A549 (cell line): ENCODE results near the gene MAML3. TPM values are rescaled to one million over a fixed set of nuclear protein-coding genes. Genes with fewer than 3 reads are reported as not detected.

Experiments
- ATAC-seq, 2 experiments: fragments of 200-7000 bp in 1 of 2; fragments of >200 bp in 1 of 2; cut with Nextera tagmentation in 1 of 2; cut with Tn5 transposase in 1 of 2; 3 replicates each; pipeline versions ENCODE4 v1.8.0 to v1.9.1; 2018 to 2020; ENCODE audit warnings: mild to moderate bottlenecking in 1 of 2, moderate library complexity in 1 of 2
- CTCF ChIA-PET: fragments of 300-600 bp; sonication (Branson Sonifier 250); formaldehyde crosslinking; extraction: SDS; loops from one replicate; lab custom pipeline; 2021; ENCODE audit warnings: antibody characterized with exemption, inconsistent platforms; lab: Yijun Ruan, JAX
- POLR2A ChIA-PET: fragments of 350-600 bp; formaldehyde crosslinking; extraction: SDS; loops from one replicate; lab custom pipeline; 2021; ENCODE audit warnings: antibody characterized with exemption, inconsistent platforms; lab: Yijun Ruan, JAX
- DNase-seq, 2 experiments: peaks; one replicate each; pipeline versions ENCODE4 v3.0.0 to v3.0.0-alpha.2; 2011 to 2016; ENCODE audit warnings: low read depth in 1 of 2, low spot score in 1 of 2
- FAIRE-seq: peaks from 2 replicates; lab custom pipeline; 2011; peaks lifted over from hg19 to GRCh38; lab: Jason Lieb, UNC
- H3K27ac ChIP-seq, 2 experiments: fragments of >200 bp; sonication (Bioruptor Twin); formaldehyde crosslinking; 3 replicates each; pipeline ENCODE4 v1.5.1; 2016 to 2017
- H3K4me1 ChIP-seq: fragments of >200 bp; sonication (Bioruptor Twin); formaldehyde crosslinking; 3 replicates; pipeline ENCODE4 v1.6.1; 2016
- H3K4me2 ChIP-seq: fragments of >200 bp; sonication (Bioruptor Twin); formaldehyde crosslinking; 3 replicates; pipeline ENCODE4 v1.6.1; 2016
- H3K4me3 ChIP-seq: fragments of >200 bp; sonication (Bioruptor Twin); formaldehyde crosslinking; 3 replicates; pipeline ENCODE4 v1.5.1; 2016
- H3K9me3 ChIP-seq: fragments of >200 bp; sonication (Bioruptor Twin); formaldehyde crosslinking; 3 replicates; pipeline ENCODE4 v1.6.1; 2016
- BCL3 ChIP-seq: fragments of >200 bp; sonication (Bioruptor Twin); formaldehyde crosslinking; IDR thresholded peaks from 3 replicates; pipeline ENCODE4 v1.6.1; 2016
- BHLHE40 ChIP-seq: IDR thresholded peaks from 2 replicates; pipeline ENCODE4 v1.6.1; 2012; ENCODE audit warnings: low read depth, low read length, inconsistent platforms
- CHD4 ChIP-seq: fragments of 200-600 bp; sonication (generic); IDR thresholded peaks from 2 replicates; pipeline ENCODE4 v1.6.1; 2016; ENCODE audit warnings: antibody characterized with exemption, mild to moderate bottlenecking, borderline replicate concordance
- EHF ChIP-seq: fragments of 250-450 bp; sonication (Bioruptor Pico); IDR thresholded peaks from 2 replicates; pipeline ENCODE4 v1.5.0; 2020; ENCODE audit warnings: mild to moderate bottlenecking
- ELK1 ChIP-seq: fragments of 150-350 bp; IDR thresholded peaks from 2 replicates; pipeline ENCODE4 v1.6.1; 2014; ENCODE audit warnings: low read depth, mild to moderate bottlenecking, low read length
- ESRRA ChIP-seq: fragments of 150-350 bp; IDR thresholded peaks from 2 replicates; pipeline ENCODE4 v1.6.1; 2014; ENCODE audit warnings: mild to moderate bottlenecking, low read length, borderline replicate concordance
- FOSB ChIP-seq: fragments of 250-450 bp; sonication (Bioruptor Pico); IDR thresholded peaks from 2 replicates; pipeline ENCODE4 v1.5.0; 2020; ENCODE audit warnings: mild to moderate bottlenecking, moderate library complexity
- FOXS1 ChIP-seq: fragments of 250-450 bp; sonication (Bioruptor Pico); IDR thresholded peaks from 2 replicates; pipeline ENCODE4 v1.5.0; 2020; ENCODE audit warnings: mild to moderate bottlenecking, moderate library complexity
- HEYL ChIP-seq: fragments of 250-450 bp; sonication (Bioruptor Pico); IDR thresholded peaks from 2 replicates; pipeline ENCODE4 v1.8.0; 2021; ENCODE audit warnings: mild to moderate bottlenecking, moderate library complexity
- HMGXB4 ChIP-seq: fragments of 250-450 bp; sonication (Bioruptor Pico); IDR thresholded peaks from 2 replicates; pipeline ENCODE4 v1.5.0; 2021; ENCODE audit warnings: mild to moderate bottlenecking, moderate library complexity, borderline replicate concordance
- HOXB5 ChIP-seq: fragments of 250-450 bp; sonication (Bioruptor Pico); IDR thresholded peaks from 2 replicates; pipeline ENCODE4 v1.5.0; 2020; ENCODE audit warnings: mild to moderate bottlenecking, moderate library complexity
- JUN ChIP-seq, 2 experiments: fragments of >200 bp; sonication (Bioruptor Twin); formaldehyde crosslinking; IDR thresholded peaks; 2 replicates in 1 of 2; 3 replicates in 1 of 2; pipeline ENCODE4 v1.6.1; 2016 to 2017
- KDM5A ChIP-seq: fragments of 200-600 bp; sonication (generic); IDR thresholded peaks from 2 replicates; pipeline ENCODE4 v1.6.1; 2016; ENCODE audit warnings: antibody characterized with exemption, mild to moderate bottlenecking
- MAX ChIP-seq: IDR thresholded peaks from 2 replicates; pipeline ENCODE4 v1.6.1; 2012
- NPAS2 ChIP-seq: fragments of 250-450 bp; sonication (Bioruptor Pico); IDR thresholded peaks from 2 replicates; pipeline ENCODE4 v1.8.0; 2022; ENCODE audit warnings: mild to moderate bottlenecking, moderate library complexity, borderline replicate concordance
- NR3C1 ChIP-seq: fragments of >200 bp; sonication (Bioruptor Twin); formaldehyde crosslinking; IDR thresholded peaks from 3 replicates; pipeline ENCODE4 v1.6.1; 2017
- PBX3 ChIP-seq: IDR thresholded peaks from 2 replicates; pipeline ENCODE4 v1.6.1; 2012
- POLR2AphosphoS2 ChIP-seq: conservative IDR thresholded peaks from 2 replicates; pipeline ENCODE4 v1.6.1; 2012; ENCODE audit warnings: low read length, improper control_type of control experiment, inconsistent platforms
- RAD21 ChIP-seq, 2 experiments: fragments of >200 bp in 1 of 2; sonication (Bioruptor Twin) in 1 of 2; formaldehyde crosslinking in 1 of 2; IDR thresholded peaks in 1 of 2; conservative IDR thresholded peaks in 1 of 2; 2 replicates in 1 of 2; 3 replicates in 1 of 2; pipeline ENCODE4 v1.6.1; 2012 to 2018; ENCODE audit warnings: inconsistent platforms in 1 of 2
- RARB ChIP-seq: fragments of 250-450 bp; sonication (Bioruptor Pico); IDR thresholded peaks from 2 replicates; pipeline ENCODE4 v1.8.0; 2021; ENCODE audit warnings: mild to moderate bottlenecking, moderate library complexity
- RCOR1 ChIP-seq: fragments of 150-350 bp; IDR thresholded peaks from 2 replicates; pipeline ENCODE4 v1.6.1; 2014; ENCODE audit warnings: antibody characterized with exemption, low read length, low read depth
- REST ChIP-seq: fragments of 200-600 bp; sonication (generic); IDR thresholded peaks from 2 replicates; pipeline ENCODE4 v1.6.1; 2016; ENCODE audit warnings: antibody characterized with exemption, mild to moderate bottlenecking, moderate library complexity
- RNF2 ChIP-seq: fragments of 200-600 bp; sonication (generic); IDR thresholded peaks from 2 replicates; pipeline ENCODE4 v1.6.1; 2016; ENCODE audit warnings: low read depth, mild to moderate bottlenecking, antibody characterized with exemption, moderate library complexity, borderline replicate concordance
- TFCP2L1 ChIP-seq: fragments of 250-450 bp; sonication (Bioruptor Pico); IDR thresholded peaks from 2 replicates; pipeline ENCODE4 v1.5.0; 2021; ENCODE audit warnings: mild to moderate bottlenecking
- ZNF302 ChIP-seq: fragments of 250-450 bp; sonication (Bioruptor Pico); IDR thresholded peaks from 2 replicates; pipeline ENCODE4 v1.9.0; 2021; ENCODE audit warnings: inconsistent platforms, mild to moderate bottlenecking, moderate library complexity
- WGBS: methylation state at CpG from one replicate; pipeline ENCODE4 v1.1.6; 2017; ENCODE audit errors: missing lambda C conversion rate; 5-methylcytosine and 5-hydroxymethylcytosine counted together
- polyA plus RNA-seq, 4 experiments: library from polyadenylated mRNA; depleted of rRNA in 3 of 4; stranded (reverse); fragments of >200 nt; fragmentation: RNase III in 1 of 4; extraction: RNeasy Plus Mini Kit Qiagen cat#74134 plus additional on column Dnase treatment in 1 of 4; gene quantifications; 2 replicates in 3 of 4; 3 replicates in 1 of 4; pipeline ENCODE4 v1.2.3, GENCODE V29; 2011 to 2017

Gene MAML3
- polyA plus RNA-seq, 2 of the 4 experiments (the other 2 are of a cell fraction) = 9.0 to 22.2 TPM

- Histone ChIP-seq H3K27ac (no peak overlapping the region), H3K4me2 (no peak overlapping the region), H3K4me1 (peaks cover under 1% of the 10 kb centered on the region; the same call in 2 of the 3 replicates), H3K4me3 (no peak overlapping the region)
- FAIRE-seq (no peak), ATAC-seq (no peak)
- POLR2A ChIA-PET = no interaction called here
- TF ChIP-seq HMGXB4 (no peak), JUN (IDR thresholded peaks at IDR 0.05) (no peak), RAD21 (conservative IDR thresholded peaks at IDR 0.05 in 1 of 2, IDR thresholded peaks at IDR 0.05 in 1 of 2) (no peak), BHLHE40 (no peak), EHF (CRISPR knock-in tag) (no peak), FOXS1 (CRISPR knock-in tag) (no peak), RCOR1 (no peak), ESRRA (no peak), ELK1 (no peak), HOXB5 (CRISPR knock-in tag) (no peak), BCL3 (no peak), HEYL (CRISPR knock-in tag) (no peak), TFCP2L1 (CRISPR knock-in tag) (no peak), RARB (CRISPR knock-in tag) (no peak), CHD4 (no peak), NR3C1 (no peak), NPAS2 (CRISPR knock-in tag) (no peak)
- TF ChIP-seq, all 56 proteins: peak for 0
- CTCF ChIA-PET = no interaction called here
- H3K9me3 ChIP-seq = no peaks in the 10 kb centered on the region
- DNase-seq = no peak
- 92% methylated on average over 2 of the region's 2 CpGs for WGBS
Observed at GRCh38 chr4:139851133-139851532, 302.9 kb downstream of the MAML3 start.

GRCh38 chr4:139849219-139849618 lies 304.8 kb downstream of the MAML3 start:
- 43% methylated on average over 3 of the region's 3 CpGs for WGBS
- ATAC-seq (no peak), DNase-seq (no peak), FAIRE-seq (no peak)
- Histone ChIP-seq H3K4me2 (no peak overlapping the region), H3K4me3 (no peak overlapping the region), H3K27ac (no peak overlapping the region), H3K4me1 (peaks cover 12% of the 10 kb centered on the region), H3K9me3 (no peaks in the 10 kb centered on the region)
- ChIA-PET POLR2A (no interaction called here), CTCF (no interaction called here)
- no peak for TF ChIP-seq FOSB (CRISPR knock-in tag)
- TF ChIP-seq BHLHE40 = no peak
- no peak for TF ChIP-seq BCL3
- TF ChIP-seq PBX3 = no peak
- TF ChIP-seq HMGXB4 = no peak
- TF ChIP-seq ZNF302 = no peak
- no peak for TF ChIP-seq POLR2AphosphoS2
- no peak for TF ChIP-seq REST
- TF ChIP-seq MAX = no peak
- TF ChIP-seq RNF2 = no peak
- no peak for TF ChIP-seq KDM5A
